NCI-H345 treated with DMSO at 0.1 percent for 48 hours (cell line): ENCODE data around the gene NALCN.
"Not testable (repeated sequence)": the region's sequence is repeated elsewhere in the genome, so short reads cannot be mapped to it uniquely, and the experiment has no call there.

Experiments
- DNase-seq: peaks from one replicate; lab custom pipeline; 2025; ENCODE audit not compliant: unreplicated experiment; lab: John Stamatoyannopoulos, UW

NALCN gene

GRCh38 chr13:101343128-101343787 is 73.0 kb downstream of the NALCN start:
- DNase-seq, result no peak

GRCh38 chr13:101341464-101341863 is 74.8 kb downstream of the NALCN start:
- no peak for DNase-seq

- DNase-seq, result no peak
Measured at GRCh38 chr13:101339202-101339601, 77.1 kb downstream of the NALCN start.

GRCh38 chr13:101332583-101332982 is 83.7 kb downstream of the NALCN start:
- no peak for DNase-seq

GRCh38 chr13:101331731-101332130 is 84.6 kb downstream of the NALCN start:
- no peak for DNase-seq

- no peak for DNase-seq
Measured at GRCh38 chr13:101327871-101328270, 88.4 kb downstream of the NALCN start.

GRCh38 chr13:101326710-101327109 is 89.6 kb downstream of the NALCN start:
- DNase-seq, result no peak

- DNase-seq, result no peak
Measured at GRCh38 chr13:101325423-101325822, 90.9 kb downstream of the NALCN start.

- no peak for DNase-seq
Measured at GRCh38 chr13:101323601-101324000, 92.7 kb downstream of the NALCN start.

GRCh38 chr13:101317986-101318523 is 98.3 kb downstream of the NALCN start:
- DNase-seq, result no peak

GRCh38 chr13:101313479-101313878 is 102.8 kb downstream of the NALCN start:
- not testable (repeated sequence) for DNase-seq

GRCh38 chr13:101309014-101309619 is 107.2 kb downstream of the NALCN start:
- DNase-seq, result no peak

- no peak for DNase-seq
Measured at GRCh38 chr13:101308247-101309013, 107.9 kb downstream of the NALCN start.

- DNase-seq, result no peak
Measured at GRCh38 chr13:101307181-101307701, 109.1 kb downstream of the NALCN start.

- no peak for DNase-seq
Measured at GRCh38 chr13:101306773-101307172, 109.5 kb downstream of the NALCN start.

- no peak for DNase-seq
Measured at GRCh38 chr13:101305981-101306411, 110.3 kb downstream of the NALCN start.

GRCh38 chr13:101303521-101303920 is 112.8 kb downstream of the NALCN start:
- no peak for DNase-seq

- DNase-seq, result no peak
Measured at GRCh38 chr13:101301053-101301452, 115.3 kb downstream of the NALCN start.

GRCh38 chr13:101300531-101300930 is 115.8 kb downstream of the NALCN start:
- no peak for DNase-seq

- DNase-seq, result no peak
Measured at GRCh38 chr13:101298517-101298916, 117.8 kb downstream of the NALCN start.

GRCh38 chr13:101297794-101298193 is 118.5 kb downstream of the NALCN start:
- no peak for DNase-seq

- no peak for DNase-seq
Measured at GRCh38 chr13:101292711-101293110, 123.6 kb downstream of the NALCN start.
